Left ventricle myocardium inferior (tissue), 1 donor: ENCODE results near the gene OR6B2. TPM values are rescaled to one million over a fixed set of nuclear protein-coding genes. Genes with fewer than 3 reads are reported as not detected.
"Not testable (repeated sequence)": the region's sequence is repeated elsewhere in the genome, so short reads cannot be mapped to it uniquely, and the experiment has no call there.

Experiments used
- DNase-seq: peaks from one replicate; pipeline ENCODE4 v3.0.0-alpha.2; 2020
- H3K27ac ChIP-seq: fragments of 200-600 bp; replicated peaks from 2 replicates; pipeline ENCODE4 v1.8.0; 2021
- H3K27me3 ChIP-seq: fragments of 200-600 bp; 2 replicates; pipeline ENCODE4 v1.8.0; 2021; ENCODE audit warnings: low read depth
- H3K36me3 ChIP-seq: fragments of 200-600 bp; 2 replicates; pipeline ENCODE4 v1.8.0; 2021
- H3K4me1 ChIP-seq: fragments of 200-600 bp; 2 replicates; pipeline ENCODE4 v1.8.0; 2021
- H3K4me3 ChIP-seq: fragments of 200-600 bp; 2 replicates; pipeline ENCODE4 v1.8.0; 2021; ENCODE audit warnings: mild to moderate bottlenecking, moderate library complexity
- H3K9me3 ChIP-seq: fragments of 200-600 bp; replicated peaks from 2 replicates; pipeline ENCODE4 v1.8.0; 2021
- CTCF ChIP-seq: fragments of 200-600 bp; IDR thresholded peaks from 2 replicates; pipeline ENCODE4 v1.8.0; 2021; ENCODE audit warnings: antibody characterized with exemption, mild to moderate bottlenecking, borderline replicate concordance
- intact Hi-C: fragments of 100-400 bp; cut with micrococcal nuclease; formaldehyde crosslinking; loops from one replicate; pipeline ENCODE4 v1.11.0; 2022
- total RNA-seq: library from RNA; stranded (reverse); fragmentation: NEBNext Ultra II Directional; extraction: Animal tissue kit (Norgen Biotek cat#: 25700); gene quantifications from one replicate; pipeline ENCODE4 v1.2.1, GENCODE V29; 2021
- donor health status: DM: no; HTN: yes; CAD: no; lungs with severe emphysema.

The OR6B2 gene
- total RNA-seq, 1 donor from 2014 or later = not detected

DNA sequence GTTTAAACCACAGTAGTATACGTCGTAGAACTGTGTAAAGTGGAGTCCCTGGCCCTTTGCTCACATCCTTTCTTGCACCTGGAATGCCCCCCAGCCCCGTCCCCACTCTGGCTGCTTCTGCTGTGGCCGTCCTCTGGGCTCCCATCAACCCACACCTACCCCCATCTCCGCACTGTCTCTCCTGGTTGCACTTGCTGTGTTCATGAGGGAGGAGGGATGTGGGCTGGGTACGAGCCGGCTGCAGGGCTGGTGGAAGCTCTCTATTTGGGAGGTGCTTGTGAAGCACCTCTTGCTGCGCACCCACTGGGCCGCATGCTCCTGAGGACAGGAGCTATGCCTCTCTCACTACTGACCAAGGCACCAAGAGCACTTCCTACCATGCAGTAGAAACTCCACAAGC, 18.0 kb upstream of the OR6B2 start:
- Histone ChIP-seq H3K4me1 (no peaks in the 10 kb centered on the region), H3K27me3 (peaks cover 93% of the 10 kb centered on the region), H3K4me3 (no peak overlapping the region), H3K36me3 (no peaks in the 10 kb centered on the region), H3K9me3 (no peaks in the 10 kb centered on the region), H3K27ac (no peak overlapping the region)
- TF ChIP-seq CTCF = no peak
- DNase-seq = no peak
- intact Hi-C loops = no loop called here

GRCh38 chr2:240045098-240045497, 14.9 kb upstream of the OR6B2 start:
- Histone ChIP-seq H3K27me3 (peaks cover 84% of the 10 kb centered on the region), H3K9me3 (no peaks in the 10 kb centered on the region), H3K27ac (no peak overlapping the region), H3K4me1 (no peaks in the 10 kb centered on the region), H3K36me3 (no peaks in the 10 kb centered on the region), H3K4me3 (no peak overlapping the region)
- no peak for TF ChIP-seq CTCF
- intact Hi-C loops = no loop called here
- DNase-seq = no peak

GRCh38 chr2:240044096-240044495, 13.9 kb upstream of the OR6B2 start:
- H3K27ac ChIP-seq, H3K36me3 ChIP-seq, H3K4me3 ChIP-seq, intact Hi-C loops, DNase-seq, H3K4me1 ChIP-seq, H3K9me3 ChIP-seq: not testable (repeated sequence)
- peaks cover 83% of the 10 kb centered on the region for H3K27me3 ChIP-seq

DNA sequence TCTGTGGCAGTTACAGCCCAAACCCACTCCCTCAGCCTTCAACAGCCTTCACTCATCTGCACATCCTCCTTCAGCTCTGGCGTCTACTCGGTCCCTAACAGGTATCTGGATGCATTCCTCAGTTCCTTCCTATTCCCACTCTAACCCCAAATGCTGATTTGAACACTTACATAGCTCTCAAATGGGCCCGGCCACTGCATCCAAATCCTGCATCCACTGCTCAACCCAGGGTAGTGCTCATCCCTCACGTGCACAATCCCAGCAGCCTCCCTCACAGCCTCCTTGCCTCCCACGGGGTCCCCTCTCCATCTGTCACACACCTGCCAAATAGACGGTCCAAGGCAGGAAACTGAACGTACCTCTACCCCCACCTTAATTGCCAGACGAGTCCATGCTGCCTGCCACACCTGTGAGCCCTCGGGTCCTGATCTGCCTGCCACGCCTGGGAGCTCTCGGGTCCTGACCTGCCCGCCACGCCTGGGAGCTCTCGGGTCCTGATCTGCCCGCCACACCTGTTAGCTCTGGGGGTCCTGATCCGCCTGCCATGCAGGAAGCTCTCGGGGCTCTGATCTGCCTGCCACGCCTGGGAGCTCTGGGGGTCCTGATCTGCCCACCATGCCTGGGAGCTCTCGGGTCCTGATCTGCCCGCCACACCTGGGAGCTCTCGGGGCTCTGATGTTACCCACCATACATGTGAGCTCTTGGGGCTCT, 13.2 kb upstream of the OR6B2 start:
- Histone ChIP-seq H3K9me3 (no peaks in the 10 kb centered on the region), H3K4me1 (no peaks in the 10 kb centered on the region), H3K27me3 (peaks cover 81% of the 10 kb centered on the region), H3K36me3 (no peaks in the 10 kb centered on the region), H3K4me3 (no peak overlapping the region), H3K27ac (no peak overlapping the region)
- TF ChIP-seq CTCF = no peak
- DNase-seq = no peak
- intact Hi-C loops = no loop called here

DNA sequence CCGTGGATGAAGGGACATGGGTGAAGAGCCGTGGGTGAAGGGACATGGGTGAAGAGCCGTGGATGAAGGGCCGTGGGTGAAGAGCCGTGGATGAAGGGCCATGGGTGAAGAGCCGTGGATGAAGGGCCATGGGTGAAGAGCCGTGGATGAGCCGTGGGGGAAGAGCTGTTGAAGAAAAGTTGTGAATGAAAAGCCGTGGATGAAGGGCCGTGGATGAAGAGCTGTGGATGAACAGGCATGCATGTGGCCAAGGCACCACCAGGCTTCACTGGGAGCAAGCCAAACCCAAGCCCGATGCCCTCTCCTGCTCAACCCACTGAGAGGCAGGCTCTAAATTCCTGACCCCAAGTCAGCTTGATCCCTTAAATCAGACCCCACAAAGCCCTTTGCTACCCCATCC, 12.5 kb upstream of the OR6B2 start:
- no peak for DNase-seq
- peaks cover 78% of the 10 kb centered on the region for H3K27me3 ChIP-seq
- no peaks in the 10 kb centered on the region for H3K9me3 ChIP-seq
- intact Hi-C loops = no loop called here
- H3K4me3 ChIP-seq = no peak overlapping the region
- H3K4me1 ChIP-seq = no peaks in the 10 kb centered on the region
- no peak for TF ChIP-seq CTCF
- no peak overlapping the region for H3K27ac ChIP-seq
- no peaks in the 10 kb centered on the region for H3K36me3 ChIP-seq

- intact Hi-C loops = no loop called here
- no peaks in the 10 kb centered on the region for H3K4me1 ChIP-seq
- no peak overlapping the region for H3K4me3 ChIP-seq
- no peaks in the 10 kb centered on the region for H3K36me3 ChIP-seq
- TF ChIP-seq CTCF = no peak
- DNase-seq = no peak
- H3K27me3 ChIP-seq = peaks cover 75% of the 10 kb centered on the region
- no peak overlapping the region for H3K27ac ChIP-seq
- no peaks in the 10 kb centered on the region for H3K9me3 ChIP-seq
Observed at GRCh38 chr2:240041363-240041762, 11.1 kb upstream of the OR6B2 start.
